Mammary epithelial cell (primary cell): ENCODE results near the gene WDR26.

Experiments
- EZH2 ChIP-seq: IDR thresholded peaks from 2 replicates; pipeline ENCODE4 v1.6.1; 2012; ENCODE audit warnings: low read length, inconsistent platforms, borderline replicate concordance
- TF ChIP-seq, protein P1 (sequence below), 2 donors: IDR thresholded peaks in 1 of 2; conservative IDR thresholded peaks in 1 of 2; 2 replicates each; pipeline ENCODE4 v1.5.1; 2011 to 2012; ENCODE audit warnings: inconsistent platforms in 2 of 2, low read length in 2 of 2, mild to moderate bottlenecking in 2 of 2, control low read depth in 1 of 2, low read depth in 1 of 2; ENCODE audit not compliant: insufficient read depth in 1 of 2; ENCODE audit errors: extremely low read depth in 1 of 2

DNA sequence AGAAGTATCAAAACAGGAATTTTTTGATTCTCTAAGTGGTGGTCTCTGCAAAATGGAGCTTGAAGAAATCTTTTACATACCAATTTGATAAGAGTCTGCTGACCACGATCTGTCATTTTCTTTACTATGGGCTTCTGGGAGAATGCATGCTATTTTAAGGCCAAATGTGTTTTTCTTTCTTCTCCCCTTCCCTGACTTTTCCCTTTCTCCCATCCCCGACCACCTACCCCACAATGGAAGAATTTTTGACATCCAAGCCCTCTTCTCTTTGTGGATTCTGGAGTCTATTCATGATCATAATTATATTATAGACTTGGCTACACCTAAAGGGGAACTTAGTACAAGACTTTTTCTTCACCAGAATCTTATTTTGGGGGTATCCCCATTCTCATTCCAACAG lies 46.7 kb downstream of the WDR26 start:
- TF ChIP-seq, protein P1, sequence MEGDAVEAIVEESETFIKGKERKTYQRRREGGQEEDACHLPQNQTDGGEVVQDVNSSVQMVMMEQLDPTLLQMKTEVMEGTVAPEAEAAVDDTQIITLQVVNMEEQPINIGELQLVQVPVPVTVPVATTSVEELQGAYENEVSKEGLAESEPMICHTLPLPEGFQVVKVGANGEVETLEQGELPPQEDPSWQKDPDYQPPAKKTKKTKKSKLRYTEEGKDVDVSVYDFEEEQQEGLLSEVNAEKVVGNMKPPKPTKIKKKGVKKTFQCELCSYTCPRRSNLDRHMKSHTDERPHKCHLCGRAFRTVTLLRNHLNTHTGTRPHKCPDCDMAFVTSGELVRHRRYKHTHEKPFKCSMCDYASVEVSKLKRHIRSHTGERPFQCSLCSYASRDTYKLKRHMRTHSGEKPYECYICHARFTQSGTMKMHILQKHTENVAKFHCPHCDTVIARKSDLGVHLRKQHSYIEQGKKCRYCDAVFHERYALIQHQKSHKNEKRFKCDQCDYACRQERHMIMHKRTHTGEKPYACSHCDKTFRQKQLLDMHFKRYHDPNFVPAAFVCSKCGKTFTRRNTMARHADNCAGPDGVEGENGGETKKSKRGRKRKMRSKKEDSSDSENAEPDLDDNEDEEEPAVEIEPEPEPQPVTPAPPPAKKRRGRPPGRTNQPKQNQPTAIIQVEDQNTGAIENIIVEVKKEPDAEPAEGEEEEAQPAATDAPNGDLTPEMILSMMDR (conservative IDR thresholded peaks at IDR 0.05 in 1 of 2, IDR thresholded peaks at IDR 0.05 in 1 of 2; ENCODE audit: extremely low read depth in 1 of 2, insufficient read depth in 1 of 2, low read depth in 1 of 2, low read length in 2 of 2), result no peak
- no peak for TF ChIP-seq EZH2
